PC-9 (cell line): ENCODE measurements around the gene PABPN1L.

Experiments
- EZH2 ChIP-seq: fragments of 200-600 bp; sonication (generic); IDR thresholded peaks from 2 replicates; pipeline ENCODE4 v1.8.0; 2017; ENCODE audit warnings: antibody characterized with exemption, low read depth
- TF ChIP-seq, protein P1 (sequence below): fragments of 200-600 bp; sonication (generic); conservative IDR thresholded peaks from 2 replicates; pipeline ENCODE4 v1.6.1; 2017; ENCODE audit warnings: mixed run types, antibody characterized with exemption, mild to moderate bottlenecking, moderate library complexity

DNA sequence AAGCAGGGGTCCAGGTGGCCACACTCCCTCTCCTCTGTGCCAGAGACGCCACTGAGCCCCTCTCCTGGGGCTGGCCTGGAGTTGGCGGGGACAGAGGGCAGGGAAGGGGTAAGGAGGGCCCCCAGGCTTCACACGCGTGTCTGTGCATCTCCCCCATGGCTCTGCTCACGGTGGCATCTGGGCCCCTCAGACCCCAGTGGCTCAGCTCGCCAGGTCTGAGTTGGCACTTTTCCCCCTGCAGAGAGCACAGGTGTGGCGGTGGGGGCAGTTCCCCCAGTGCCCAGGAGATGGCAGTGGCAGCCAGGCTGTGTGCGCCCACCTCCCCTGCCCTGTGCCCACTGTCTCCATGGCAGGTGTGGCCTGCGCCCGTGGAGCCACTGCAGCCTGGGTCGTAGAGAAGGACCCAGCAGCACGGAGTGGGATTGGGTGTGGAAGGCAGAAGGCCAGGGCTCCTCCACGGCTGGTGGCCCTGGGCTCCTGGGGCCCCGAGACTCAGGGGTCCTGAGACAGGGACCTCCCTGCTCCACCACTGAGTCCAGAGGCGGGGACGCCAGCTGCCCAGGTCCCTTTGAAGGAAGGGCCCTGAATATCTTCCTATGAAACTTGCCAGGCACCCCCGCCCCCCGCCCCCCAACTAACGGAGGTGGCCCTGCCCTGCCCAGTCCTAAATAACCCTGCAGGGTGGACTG is 50.4 kb downstream of the PABPN1L start:
- TF ChIP-seq, protein P1, sequence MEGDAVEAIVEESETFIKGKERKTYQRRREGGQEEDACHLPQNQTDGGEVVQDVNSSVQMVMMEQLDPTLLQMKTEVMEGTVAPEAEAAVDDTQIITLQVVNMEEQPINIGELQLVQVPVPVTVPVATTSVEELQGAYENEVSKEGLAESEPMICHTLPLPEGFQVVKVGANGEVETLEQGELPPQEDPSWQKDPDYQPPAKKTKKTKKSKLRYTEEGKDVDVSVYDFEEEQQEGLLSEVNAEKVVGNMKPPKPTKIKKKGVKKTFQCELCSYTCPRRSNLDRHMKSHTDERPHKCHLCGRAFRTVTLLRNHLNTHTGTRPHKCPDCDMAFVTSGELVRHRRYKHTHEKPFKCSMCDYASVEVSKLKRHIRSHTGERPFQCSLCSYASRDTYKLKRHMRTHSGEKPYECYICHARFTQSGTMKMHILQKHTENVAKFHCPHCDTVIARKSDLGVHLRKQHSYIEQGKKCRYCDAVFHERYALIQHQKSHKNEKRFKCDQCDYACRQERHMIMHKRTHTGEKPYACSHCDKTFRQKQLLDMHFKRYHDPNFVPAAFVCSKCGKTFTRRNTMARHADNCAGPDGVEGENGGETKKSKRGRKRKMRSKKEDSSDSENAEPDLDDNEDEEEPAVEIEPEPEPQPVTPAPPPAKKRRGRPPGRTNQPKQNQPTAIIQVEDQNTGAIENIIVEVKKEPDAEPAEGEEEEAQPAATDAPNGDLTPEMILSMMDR, result peak; percentile 85
- TF ChIP-seq EZH2, result no peak
